ENCODE measurements around the gene GRK5.

Gene GRK5

GRCh38 chr10:119391440-119392251 lies 184.3 kb downstream of the GRK5 start:
- no peak for DNase-seq

GRCh38 chr10:119393019-119393418 lies 185.6 kb downstream of the GRK5 start:
- DNase-seq, result no peak

GRCh38 chr10:119393421-119393820 lies 186.1 kb downstream of the GRK5 start:
- no peak for DNase-seq

DNA sequence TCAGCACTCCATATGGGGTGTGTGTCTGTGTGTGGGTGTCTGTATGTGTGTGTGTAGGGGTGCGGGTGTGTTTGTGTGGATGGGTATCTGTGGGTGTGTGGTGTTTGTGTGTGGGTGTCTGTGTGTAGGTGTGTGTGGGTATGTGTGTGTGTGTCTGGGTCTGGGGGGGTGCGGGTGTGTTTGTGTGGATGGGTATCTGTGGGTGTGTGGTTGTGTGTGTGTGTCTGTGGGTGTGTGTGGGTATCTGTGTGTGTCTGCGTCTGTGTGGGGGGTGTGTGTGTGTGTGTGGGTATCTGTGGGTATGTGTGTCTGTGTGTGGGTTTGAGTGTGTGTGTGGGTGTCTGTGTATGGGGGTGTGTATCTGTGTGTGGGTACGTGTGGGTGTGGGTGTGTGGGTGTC lies 186.5 kb downstream of the GRK5 start:
- DNase-seq, result no peak

GRCh38 chr10:119394657-119395279 lies 187.4 kb downstream of the GRK5 start:
- DNase-seq, result no peak

GRCh38 chr10:119395280-119396007 lies 188.1 kb downstream of the GRK5 start:
- DNase-seq, result no peak

- DNase-seq, result no peak
Measured at GRCh38 chr10:119396008-119396708, 188.8 kb downstream of the GRK5 start.

- no peak for DNase-seq
Measured at GRCh38 chr10:119396709-119397071, 189.3 kb downstream of the GRK5 start.

DNA sequence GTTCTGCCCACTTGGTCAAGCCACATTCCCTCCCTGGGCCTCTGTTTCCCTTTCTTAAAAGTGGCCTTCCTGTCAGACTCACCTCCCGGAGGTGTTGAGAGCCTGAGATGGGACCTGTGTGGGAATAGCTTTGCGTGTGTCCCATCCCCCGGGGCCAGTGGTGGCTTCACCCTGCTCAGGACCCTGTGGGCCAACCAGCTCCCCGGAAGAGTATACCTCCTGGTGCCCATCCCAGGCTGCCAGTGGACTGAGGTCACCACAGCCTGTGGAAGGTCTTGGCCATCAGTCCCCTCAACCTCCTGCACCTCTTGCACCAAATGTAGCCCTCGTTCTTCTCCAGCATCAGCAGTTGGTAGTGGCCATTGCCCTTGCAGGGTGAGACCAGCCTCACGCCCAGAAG lies 190.0 kb downstream of the GRK5 start:
- DNase-seq, result no peak

GRCh38 chr10:119398996-119399395 lies 191.6 kb downstream of the GRK5 start:
- DNase-seq, result no peak

GRCh38 chr10:119399466-119399865 lies 192.1 kb downstream of the GRK5 start:
- no peak for DNase-seq

GRCh38 chr10:119401671-119402395 lies 194.5 kb downstream of the GRK5 start:
- no peak for DNase-seq

DNA sequence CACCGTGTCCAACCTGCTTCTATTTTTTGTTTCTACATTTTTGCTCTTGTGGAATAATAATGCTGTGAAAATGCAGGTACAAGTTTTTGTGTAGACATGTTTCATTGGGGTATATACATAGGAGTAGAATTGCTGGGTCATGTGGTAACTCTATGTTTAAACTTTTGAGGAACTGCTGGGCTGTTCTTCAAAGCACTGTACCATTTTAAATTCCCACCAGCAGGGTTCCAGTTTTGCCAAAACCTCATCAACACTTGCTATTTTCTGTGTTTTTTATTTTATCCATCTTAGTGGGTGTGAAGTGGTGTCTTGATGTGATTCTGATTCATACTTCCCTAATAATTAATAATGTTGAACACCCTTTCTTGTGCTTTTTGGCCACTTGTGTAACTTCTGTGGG lies 196.6 kb downstream of the GRK5 start:
- DNase-seq, result no peak

GRCh38 chr10:119404719-119405519 lies 197.5 kb downstream of the GRK5 start:
- DNase-seq, result no peak

DNA sequence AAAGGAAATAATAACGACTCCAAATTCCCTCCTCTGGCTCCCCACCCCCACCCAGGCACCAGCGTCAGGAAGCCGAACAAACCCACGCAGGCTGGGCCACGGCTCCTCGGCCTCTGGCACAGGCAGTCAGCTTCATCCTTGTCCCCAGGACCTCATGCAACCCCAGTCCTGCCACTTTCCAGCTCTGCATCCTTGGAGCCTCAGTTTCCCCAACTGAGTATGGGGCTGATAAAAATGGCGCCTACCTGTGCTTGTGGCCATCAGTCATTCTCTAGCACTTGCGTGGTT lies 198.1 kb downstream of the GRK5 start:
- DNase-seq, result no peak

GRCh38 chr10:119406137-119406536 lies 198.8 kb downstream of the GRK5 start:
- no peak for DNase-seq

- DNase-seq, result no peak
Measured at GRCh38 chr10:119406601-119407253, 199.4 kb downstream of the GRK5 start.

- no peak for DNase-seq
Measured at GRCh38 chr10:119407254-119407777, 199.9 kb downstream of the GRK5 start.

DNA sequence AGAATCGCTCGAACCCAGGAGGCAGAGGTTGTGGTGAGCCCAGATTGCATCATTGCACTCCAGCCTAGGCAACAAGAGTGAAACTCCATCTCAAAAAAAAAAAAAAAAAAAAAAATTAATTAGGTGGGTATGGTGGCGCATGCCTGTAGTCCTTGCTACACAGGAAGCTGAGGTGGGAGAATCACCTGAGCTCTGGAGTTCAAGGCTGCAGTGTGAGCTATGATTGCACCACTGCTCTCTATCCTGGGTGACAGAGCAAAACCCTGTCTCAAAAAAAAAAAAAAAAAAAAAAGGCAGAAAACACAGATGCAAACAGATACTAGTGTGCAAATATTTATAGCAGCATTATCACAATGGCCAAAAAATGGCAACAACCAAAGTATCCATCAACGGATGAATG lies 200.7 kb downstream of the GRK5 start:
- no peak for DNase-seq

GRCh38 chr10:119408969-119409371 lies 201.6 kb downstream of the GRK5 start:
- DNase-seq, result no peak

DNA sequence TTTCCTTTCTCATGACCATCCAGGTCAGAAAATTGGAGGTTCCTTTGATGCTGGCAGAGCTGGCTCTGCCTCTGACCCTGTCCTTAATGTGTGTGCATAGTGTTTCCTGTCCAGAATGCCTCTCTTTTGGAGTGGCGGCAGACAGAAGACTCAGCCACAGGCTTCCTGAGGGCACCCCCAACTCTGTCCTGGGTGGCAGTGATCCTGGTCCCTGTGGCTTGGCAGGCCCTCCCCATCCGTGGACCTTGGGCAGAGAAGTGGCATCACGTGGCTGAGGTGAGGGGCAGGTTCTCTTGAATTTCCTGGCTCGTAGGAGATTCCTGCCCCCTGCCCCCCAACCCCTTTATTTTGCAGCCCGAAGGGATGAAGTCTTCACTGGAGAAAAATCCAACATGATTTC lies 202.0 kb downstream of the GRK5 start:
- no peak for DNase-seq
